Caki2 (cell line): ENCODE data around the gene ST8SIA1. TPM values are rescaled to one million over a fixed set of nuclear protein-coding genes. Genes with fewer than 3 reads are reported as not detected.

Experiments
- DNase-seq: peaks from one replicate; pipeline ENCODE4 v3.0.0-alpha.2; 2015; ENCODE audit warnings: low read depth
- in situ Hi-C: cut with HindIII; loops from 2 replicates; pipeline ENCODE4 v1.10.0; 2016; ENCODE audit warnings: low sequenced_read_pairs, low pct_unique_long_range_greater_than_20kb, mixed read lengths
- total RNA-seq: library from RNA; depleted of rRNA; stranded (reverse); fragments of >200 nt; shearing (Covaris generic); gene quantifications from 2 replicates; pipeline ENCODE4 v1.2.3, GENCODE V29; 2014; ENCODE audit warnings: low replicate concordance

ST8SIA1 gene
- total RNA-seq, 1 experiment from 2014 or later, result not detected

GRCh38 chr12:22333713-22334409, 646 bp downstream of the ST8SIA1 start:
- in situ Hi-C loops, result no loop called here
- DNase-seq, result no peak

GRCh38 chr12:22333186-22333712, 1.3 kb downstream of the ST8SIA1 start:
- in situ Hi-C loops, result no loop called here

GRCh38 chr12:22332202-22332601, 2.3 kb downstream of the ST8SIA1 start:
- in situ Hi-C loops, result no loop called here
- no peak for DNase-seq

More at GRCh38 chr12:22333186-22333712, 1.3 kb downstream of the ST8SIA1 start:
- DNase-seq, result no peak

GRCh38 chr12:22329621-22330020, 4.9 kb downstream of the ST8SIA1 start:
- no peak for DNase-seq
- in situ Hi-C loops, result no loop called here

- DNase-seq, result no peak
- in situ Hi-C loops, result no loop called here
Measured at GRCh38 chr12:22325218-22325617, 9.3 kb downstream of the ST8SIA1 start.

GRCh38 chr12:22322091-22322490, 12.4 kb downstream of the ST8SIA1 start:
- in situ Hi-C loops, result no loop called here
- no peak for DNase-seq

- in situ Hi-C loops, result no loop called here
- DNase-seq, result no peak
Measured at GRCh38 chr12:22321638-22322037, 12.9 kb downstream of the ST8SIA1 start.

GRCh38 chr12:22321018-22321605, 13.4 kb downstream of the ST8SIA1 start:
- in situ Hi-C loops, result no loop called here
- no peak for DNase-seq

GRCh38 chr12:22318108-22318737, 16.3 kb downstream of the ST8SIA1 start:
- in situ Hi-C loops, result no loop called here
- DNase-seq, result no peak

- DNase-seq, result no peak
- in situ Hi-C loops, result no loop called here
Measured at GRCh38 chr12:22313963-22314330, 20.6 kb downstream of the ST8SIA1 start.

- DNase-seq, result no peak
- in situ Hi-C loops, result no loop called here
Measured at GRCh38 chr12:22313286-22313962, 21.1 kb downstream of the ST8SIA1 start.

- DNase-seq, result peak; percentile 10
- in situ Hi-C loops, result no loop called here
Measured at GRCh38 chr12:22312336-22312735, 22.2 kb downstream of the ST8SIA1 start.

- in situ Hi-C loops, result no loop called here
- DNase-seq, result no peak
Measured at GRCh38 chr12:22310709-22311108, 23.8 kb downstream of the ST8SIA1 start.

GRCh38 chr12:22310275-22310674, 24.2 kb downstream of the ST8SIA1 start:
- no peak for DNase-seq
- in situ Hi-C loops, result no loop called here

GRCh38 chr12:22307811-22308210, 26.7 kb downstream of the ST8SIA1 start:
- in situ Hi-C loops, result no loop called here
- DNase-seq, result no peak

GRCh38 chr12:22306311-22306710, 28.2 kb downstream of the ST8SIA1 start:
- in situ Hi-C loops, result no loop called here
- DNase-seq, result no peak

- in situ Hi-C loops, result no loop called here
- DNase-seq, result no peak
Measured at GRCh38 chr12:22304341-22304740, 30.2 kb downstream of the ST8SIA1 start.

- no peak for DNase-seq
- in situ Hi-C loops, result no loop called here
Measured at GRCh38 chr12:22299294-22299912, 35.1 kb downstream of the ST8SIA1 start.
